Ureter (tissue), 1 donor: ENCODE measurements around the gene C5orf15. TPM values are rescaled to one million over a fixed set of nuclear protein-coding genes. Genes with fewer than 3 reads are reported as not detected.
"Not testable (repeated sequence)": the region's sequence is repeated elsewhere in the genome, so short reads cannot be mapped to it uniquely, and the experiment has no call there.

Source experiments
- DNase-seq: peaks from one replicate; pipeline ENCODE4 v3.0.0-alpha.2; 2020; ENCODE audit warnings: low spot score
- total RNA-seq: library from RNA; stranded (reverse); gene quantifications from one replicate; pipeline ENCODE4 v1.2.4, GENCODE V29; 2023
- donor health status: DM: yes; HTN: yes; CAD: no.

The C5orf15 gene
- total RNA-seq, 1 donor from 2014 or later: 28.0 TPM

DNA sequence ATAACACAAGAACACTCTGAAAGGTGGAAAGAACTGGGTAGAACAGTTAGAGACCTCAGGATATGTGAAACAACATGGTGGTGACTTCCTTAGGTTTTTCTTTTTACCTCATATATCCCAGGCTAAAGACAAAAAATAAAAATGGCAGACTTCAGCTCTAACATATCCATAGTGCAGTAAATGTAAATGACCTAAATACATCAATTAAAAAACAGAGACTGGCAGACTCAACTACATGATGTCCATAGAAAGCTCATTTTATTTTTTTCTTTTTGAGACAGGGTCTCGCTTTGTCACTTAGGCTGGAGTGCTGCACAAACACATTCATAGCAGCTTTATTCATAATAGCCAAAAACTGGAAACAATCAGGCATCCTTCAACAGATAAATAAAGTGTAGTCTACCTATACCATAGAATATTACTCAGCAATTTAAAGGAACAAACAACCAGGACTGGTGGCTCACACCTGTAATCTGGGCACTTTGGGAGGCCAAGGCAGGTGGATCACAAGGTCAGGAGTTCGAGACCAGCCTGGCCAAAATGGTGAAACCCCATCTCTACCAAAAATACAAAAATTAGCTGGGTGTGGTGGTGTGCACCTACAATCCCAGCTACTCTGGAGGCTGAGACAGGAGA is 4.8 kb downstream of the C5orf15 start:
- no peak for DNase-seq

DNA sequence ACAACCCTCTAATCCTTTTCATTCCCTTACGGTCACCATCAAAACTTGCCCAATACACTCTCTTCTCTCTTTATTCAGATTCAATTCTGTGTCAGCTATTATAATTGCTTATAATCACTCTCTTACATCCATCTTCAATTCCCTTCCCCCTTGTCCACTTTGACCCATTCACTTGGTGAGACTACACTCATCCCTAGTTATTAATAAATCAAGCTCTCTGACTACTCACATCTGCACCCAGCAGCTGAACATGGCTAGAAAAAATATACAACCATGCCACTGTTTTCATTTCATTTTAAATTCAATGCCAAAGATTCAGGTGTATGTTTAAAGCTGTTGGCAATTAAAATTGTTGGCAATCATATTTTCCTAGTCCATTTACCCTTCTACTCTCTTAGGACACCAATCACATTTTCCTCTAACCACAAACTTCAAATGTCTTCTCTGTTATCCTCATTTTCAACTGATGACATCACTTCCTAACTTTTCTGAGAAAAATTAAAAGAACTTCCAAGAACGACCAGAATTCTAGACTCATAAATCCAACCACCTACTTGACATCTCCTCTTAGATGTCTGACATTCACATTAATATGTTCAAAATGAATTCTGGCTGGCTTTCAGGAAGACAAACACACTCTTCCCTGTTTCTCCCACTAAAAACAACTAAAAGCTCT is 5.5 kb downstream of the C5orf15 start:
- no peak for DNase-seq

DNA sequence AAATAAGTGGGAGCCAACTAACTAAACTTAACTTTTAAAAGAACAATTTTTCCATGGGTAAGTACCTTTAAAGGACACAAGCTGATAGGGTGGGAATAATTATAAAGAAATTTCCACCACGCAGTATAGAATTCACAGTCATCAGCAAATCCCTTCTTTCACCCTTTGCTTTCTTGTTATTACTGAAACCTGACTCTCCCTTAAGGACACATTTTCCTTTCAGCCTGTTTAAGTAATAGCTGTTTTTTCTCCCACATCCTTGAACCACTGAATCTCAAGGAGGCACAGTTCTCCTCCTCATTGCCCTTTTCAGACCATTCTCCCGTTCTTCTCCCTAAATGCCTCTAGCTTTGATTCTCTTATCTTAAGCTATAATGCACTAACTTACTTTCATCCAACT is 6.3 kb downstream of the C5orf15 start:
- DNase-seq: no peak

DNA sequence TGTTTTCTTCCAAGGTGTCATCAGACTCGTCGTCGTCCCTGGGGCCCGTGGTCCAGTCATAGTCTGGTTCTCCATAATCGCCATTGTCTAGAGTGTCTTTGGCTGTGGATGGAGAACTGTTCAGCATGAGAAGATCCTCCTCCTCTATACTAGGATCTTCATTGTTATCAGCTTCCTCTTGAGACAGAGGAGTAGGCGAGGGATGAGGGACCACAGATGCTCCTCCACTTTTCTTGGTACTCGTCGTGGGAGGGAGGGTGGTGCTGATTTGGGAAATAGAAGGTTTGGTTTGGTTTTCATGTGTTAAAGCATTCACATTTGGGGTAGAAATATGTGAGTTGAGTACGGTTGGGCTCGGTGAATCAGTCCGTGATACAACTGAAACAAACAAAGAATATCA is 8.8 kb downstream of the C5orf15 start:
- no peak for DNase-seq

DNA sequence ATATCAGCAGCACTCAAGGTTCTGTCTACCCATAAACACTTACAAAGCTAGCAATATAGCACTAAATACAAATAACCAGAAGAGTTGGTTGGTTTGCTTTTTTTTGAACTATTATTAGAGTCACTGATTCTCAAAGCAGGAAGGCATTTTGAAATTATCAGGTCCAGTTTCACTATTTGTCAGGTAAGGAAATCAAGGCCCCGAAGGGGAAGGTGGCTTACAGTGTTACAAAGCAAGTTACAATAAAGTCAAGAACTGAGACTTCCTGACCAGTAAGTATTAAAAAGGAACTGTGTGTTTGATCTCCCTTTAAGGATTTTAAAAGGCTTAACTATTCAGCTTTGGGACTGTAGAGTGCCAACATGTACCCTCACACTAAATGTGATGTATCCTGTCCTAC is 10.8 kb downstream of the C5orf15 start:
- DNase-seq: no peak

DNA sequence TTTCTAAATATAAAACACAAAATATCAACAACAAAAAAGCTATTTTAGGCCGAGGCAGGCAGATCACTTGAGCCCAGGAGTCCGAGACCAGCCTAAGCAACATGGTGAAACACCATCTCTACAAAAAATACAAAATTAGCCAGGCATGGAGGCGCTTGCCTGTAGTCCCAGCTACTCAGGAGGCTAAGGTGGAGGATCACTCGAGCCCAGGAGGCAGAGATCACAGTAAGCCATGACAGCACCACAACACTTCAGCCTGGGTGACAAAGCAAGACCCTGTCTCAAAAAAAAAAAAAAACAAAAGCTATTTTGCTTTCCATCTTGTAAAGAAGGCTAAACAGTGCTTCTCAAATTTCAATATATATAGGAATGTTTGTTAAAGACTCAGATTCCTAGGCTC is 11.3 kb downstream of the C5orf15 start:
- DNase-seq: no peak

DNA sequence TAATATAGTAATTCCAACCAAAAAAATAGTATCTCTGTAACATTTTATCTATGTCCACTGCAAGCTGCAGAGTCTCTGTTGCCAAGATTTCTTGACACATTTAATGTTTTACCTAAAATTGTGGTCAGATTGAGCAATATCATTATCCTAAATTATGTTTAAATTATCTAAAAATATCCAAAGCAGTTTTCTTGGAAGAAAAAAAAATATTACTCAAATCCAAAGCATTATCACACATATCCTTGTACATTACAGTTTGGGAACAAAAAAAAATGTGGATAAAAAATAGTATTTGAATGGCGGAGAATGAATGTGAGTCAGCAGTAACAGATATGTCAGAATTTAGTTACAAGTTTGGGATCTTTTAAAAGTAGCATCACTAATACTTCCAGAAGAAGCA is 12.2 kb downstream of the C5orf15 start:
- not testable (repeated sequence) for DNase-seq

DNA sequence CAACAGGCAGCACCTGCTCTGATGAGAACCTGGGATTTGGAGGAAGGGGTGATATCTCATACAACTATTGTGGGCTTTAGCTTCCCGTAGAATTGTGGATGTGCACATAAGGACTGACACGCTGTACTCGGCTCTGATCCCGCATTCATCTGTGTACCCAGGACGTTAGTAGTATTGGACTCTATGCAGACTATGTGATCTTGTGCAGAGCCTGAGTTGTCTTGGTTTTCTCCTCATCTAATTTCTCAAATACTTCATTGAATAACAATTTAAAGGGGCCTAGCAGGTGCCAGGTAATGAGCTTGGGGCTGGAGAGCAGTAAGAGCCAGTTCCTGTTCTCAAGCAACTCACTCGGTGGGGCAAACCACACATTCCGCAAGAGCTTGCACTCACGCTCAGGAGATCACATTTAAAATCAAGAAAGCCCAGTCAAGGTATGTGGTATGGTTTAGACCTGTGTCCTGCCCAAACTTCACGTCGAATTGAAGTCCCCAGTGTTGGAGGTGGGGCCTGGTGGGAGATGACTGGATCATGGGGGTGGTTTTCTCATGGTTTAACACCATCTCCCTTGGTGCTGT is 14.8 kb downstream of the C5orf15 start:
- DNase-seq: no peak

DNA sequence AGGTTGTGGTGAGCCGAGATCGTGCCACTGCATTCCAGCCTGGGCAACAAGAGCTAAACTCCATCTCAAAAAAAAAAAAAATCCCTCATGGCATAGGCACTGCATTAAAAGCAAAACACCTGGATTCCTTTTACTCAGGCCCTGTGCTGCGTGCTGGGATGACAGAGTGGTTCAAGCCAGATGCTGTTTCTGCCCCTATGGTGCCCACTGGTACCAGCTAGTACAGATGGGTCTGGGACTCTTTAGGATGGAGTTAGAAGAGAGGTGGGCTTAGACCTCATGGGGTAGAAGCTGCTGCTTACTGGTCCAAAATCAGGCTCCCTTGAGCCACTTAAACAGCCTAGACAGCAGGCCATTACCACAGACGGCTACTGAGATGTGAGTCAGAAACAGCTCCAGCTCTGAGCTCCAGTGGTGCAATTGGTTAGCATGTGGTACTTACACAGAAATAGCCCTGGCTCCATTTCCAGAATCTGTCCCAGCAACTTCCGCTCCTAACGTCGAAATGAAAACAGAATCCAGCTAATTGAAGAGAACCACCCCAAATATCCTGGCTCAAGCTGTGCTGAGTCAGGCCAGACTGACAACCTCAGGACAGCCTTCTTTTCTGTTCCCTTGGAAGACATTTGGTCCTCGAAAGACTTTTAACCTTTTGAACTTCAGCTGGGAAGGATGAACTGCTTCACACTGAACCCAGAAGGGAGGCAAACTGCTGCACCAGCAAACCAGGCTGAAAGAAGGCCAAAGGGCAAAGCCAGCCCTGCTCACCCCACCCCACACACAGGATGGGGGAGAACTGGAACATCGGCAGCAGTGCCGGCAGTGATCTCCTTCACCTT is 15.5 kb downstream of the C5orf15 start:
- peak; percentile 66 for DNase-seq

DNA sequence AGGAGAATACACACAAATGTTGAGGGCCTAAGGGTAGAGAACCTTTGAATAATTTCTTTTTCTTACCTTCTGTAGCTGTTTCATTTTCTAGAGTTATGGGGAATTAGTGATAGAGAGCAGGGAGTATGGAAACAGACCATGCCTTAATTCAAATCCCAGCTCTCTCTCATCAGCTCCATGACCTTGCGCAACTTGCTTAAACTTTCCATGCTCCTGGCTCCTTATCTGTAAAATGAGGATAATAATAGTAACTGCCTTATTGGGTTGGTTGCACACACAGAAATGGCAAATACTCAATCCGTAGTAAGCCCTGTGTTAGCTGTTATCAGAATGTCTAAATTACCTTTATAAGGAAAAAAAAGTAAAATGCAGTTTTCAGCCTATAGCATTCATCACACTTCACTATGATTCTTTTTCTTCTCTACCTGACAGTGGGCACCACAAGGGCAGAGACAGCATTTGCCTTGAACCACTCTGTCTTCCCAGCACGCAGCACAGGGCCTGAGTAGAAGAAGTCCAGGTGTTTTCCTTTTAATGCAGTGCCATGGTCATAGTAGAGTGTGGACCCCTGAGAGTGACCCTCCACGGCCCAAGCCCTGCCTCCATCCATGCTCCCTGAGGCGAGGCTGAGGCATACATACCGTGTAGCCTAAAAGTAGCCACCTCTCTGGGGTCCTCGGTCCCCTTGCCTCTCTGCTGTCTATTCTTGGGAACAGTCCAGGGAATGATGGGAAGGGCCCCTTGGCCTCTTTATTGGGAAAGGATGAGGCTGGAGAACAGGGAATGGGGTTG is 17.4 kb downstream of the C5orf15 start:
- DNase-seq: no peak

DNA sequence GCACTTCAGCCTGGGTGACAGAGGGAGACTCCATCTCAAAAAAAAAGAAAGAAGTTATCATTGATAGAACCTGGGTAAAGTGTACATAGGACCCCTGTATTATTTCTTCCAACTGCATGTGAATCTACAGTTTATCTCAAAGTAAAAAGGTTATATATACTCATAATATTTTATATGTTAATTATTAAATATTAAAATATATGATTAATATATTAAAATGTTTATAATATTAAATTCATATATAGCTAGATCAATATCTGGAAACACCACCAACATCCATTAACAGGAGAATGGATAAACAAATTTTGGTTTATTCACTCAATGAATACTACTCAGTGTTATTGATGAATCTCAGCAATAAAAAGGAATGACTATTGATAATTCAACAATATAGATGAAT is 19.7 kb downstream of the C5orf15 start:
- no peak for DNase-seq

DNA sequence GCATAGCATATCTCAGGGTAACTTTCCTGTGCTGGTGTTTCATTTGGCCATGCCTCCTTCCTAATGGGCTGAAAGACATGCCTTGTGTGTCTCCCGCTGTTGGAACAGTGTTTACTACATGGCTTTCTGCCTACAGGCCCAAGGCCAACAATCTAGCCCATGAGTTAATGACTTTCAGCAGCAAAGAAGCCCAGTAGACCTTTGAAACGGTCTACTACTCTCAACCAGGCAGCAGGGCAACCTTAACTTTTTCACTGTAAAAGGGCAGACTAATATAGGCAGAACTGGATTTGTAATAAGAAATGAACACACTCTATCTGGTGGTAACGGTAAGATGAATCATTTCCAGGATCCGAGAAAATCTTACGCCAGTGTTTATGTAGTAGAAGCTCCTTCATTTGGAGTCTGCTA is 21.0 kb downstream of the C5orf15 start:
- no peak for DNase-seq

DNA sequence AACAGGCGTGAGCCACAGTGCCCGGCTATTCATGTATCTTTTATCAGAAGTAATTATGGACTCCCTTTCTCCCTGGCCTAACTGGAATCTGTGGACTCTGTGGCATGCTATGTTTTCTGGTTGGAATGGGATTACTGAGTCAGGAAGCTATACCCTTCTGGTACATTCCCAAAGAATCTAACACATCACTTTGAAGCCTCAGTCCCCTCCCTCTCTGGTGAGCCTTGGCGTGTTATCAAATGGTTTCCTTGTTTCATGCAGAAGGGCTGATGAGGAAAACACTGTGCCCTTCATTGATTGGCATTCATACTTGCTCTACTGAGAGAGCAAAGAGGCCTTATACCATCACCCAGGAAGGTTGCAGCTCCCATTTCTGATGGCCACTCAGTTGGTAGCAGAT is 22.9 kb downstream of the C5orf15 start:
- DNase-seq: no peak

DNA sequence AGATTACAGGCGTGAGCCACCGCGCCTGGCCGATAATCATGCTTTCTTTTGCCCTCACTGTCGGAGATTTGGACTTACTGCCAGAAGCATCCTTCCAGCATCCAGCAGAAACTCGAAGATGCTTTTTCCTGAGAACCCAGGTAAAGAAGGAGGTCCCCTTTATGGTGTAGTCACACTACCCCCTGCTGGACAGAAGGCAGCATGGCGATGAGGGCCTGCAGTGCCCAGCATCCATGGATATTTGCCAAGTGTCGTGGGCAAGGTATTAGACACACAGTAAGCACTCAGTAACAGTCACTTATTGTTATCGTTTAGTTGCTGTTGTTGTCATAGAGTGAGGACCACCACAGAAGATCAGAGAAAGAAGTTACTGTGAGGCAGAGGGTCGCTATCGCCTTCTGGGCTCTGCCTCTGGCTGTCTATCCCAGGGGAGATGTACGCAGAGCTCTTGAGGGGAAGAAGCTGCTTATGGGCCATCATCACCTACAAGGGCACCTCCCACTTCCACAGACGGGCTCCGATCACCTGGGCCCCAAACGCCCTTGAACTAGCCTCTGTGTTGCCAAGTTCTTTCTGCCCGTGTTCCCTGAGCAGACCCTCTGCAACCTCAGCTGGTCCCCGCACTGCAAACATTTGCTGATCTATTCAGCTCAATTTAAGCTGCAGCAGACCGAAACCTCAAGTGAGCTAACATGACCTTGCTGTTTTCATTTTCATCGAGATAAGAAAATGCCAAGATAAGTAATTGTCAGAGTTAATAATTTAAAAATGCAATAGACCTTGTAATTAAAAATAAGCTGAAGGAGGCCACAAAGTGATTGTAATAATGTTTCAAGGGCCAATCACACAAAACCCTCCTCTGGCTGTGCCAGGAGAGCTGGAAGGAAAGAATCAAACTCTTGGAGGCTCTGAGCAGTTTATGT is 23.9 kb downstream of the C5orf15 start:
- peak; percentile 58 for DNase-seq

DNA sequence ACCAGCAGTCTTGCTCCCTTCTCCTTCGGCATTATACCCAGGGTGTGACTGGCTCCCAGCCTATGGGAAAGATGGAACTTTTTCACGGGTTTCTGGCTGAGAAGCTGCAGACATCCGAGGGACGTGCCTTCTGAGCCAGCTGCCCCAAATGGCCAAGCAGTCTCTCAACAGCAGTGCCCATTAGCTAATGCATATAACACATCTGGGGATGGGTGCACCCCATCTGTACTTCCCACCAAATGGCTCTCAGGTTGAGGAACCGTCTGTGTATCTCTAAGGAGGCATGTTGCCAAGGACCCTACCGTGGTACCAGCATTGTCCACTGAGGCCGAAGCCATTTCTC is 25.0 kb downstream of the C5orf15 start:
- no peak for DNase-seq

DNA sequence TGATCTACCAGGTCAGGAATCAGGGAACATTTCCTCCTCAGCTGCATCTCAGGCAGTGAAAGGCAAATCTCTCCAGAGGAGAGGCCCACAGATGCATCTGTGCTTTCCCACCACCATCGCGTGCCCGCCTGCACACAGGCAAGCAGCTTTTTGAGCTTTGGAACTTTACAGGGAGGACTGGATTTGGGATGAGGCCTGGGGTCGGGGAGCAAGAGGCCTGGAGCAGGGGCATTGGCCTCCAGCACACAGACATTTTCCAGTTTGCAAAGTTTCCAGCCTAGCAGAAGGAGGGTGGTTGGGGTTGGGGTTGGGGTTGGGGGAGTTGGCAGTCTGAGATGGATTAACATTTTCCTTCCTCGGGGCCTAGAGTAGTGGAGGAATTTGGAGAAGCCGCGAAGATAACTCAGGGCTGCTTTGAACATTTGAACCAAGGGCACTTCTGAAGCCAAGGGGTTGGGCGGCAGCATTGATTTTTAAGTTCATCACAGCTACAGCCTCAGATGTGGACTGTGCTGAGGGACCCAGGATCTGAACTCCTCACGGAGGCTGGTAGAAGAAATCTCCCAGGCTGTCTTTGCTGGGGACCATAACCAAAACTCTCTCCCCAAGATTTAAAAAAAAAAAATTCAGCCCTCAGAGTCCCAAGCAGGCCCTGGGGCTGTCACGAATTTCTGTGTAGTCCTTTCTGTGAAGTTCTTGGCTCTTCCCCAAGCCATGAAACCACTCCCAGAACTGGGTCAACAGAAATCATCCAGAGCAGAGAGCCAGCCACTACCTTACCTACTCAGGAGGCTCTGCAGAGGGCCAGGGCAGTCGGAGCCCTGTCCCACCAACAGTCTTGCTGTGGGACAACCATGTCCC is 25.6 kb downstream of the C5orf15 start:
- DNase-seq: no peak

DNA sequence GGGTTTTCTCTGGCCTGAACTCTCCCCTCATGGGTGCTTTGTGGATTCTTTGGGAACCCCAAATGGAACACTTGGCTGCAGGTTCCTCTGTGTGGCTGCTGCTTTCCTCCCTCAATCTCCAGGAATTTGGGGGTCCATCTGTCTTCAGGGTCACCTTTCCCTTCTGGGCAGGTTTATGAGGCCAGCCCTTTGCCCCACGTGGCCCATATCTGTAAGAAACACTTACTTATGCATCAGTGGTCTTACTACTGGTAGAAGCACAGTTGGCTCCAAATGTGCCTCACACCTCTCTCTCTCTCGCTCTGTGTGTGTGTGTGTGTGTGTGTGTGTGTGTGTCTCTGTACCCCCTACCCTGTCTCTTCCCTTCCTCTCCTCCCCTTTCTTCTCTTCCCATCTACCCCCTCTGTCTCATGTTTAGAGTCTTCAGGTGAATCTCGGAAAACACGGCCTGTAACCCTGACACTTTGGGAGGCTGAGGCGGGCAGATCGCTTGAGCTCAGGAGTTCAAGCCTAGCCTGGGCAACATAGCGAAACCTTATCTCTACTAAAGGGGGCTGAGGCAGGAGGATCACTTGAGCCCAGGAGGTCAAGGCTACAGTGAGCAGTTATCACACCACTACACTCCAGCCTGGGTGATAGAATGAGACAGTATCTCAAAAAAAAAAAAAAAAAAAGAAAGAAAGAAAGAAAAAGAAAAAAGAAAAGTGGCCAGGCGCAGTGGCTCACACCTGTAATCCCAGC is 26.8 kb downstream of the C5orf15 start:
- DNase-seq: no peak

DNA sequence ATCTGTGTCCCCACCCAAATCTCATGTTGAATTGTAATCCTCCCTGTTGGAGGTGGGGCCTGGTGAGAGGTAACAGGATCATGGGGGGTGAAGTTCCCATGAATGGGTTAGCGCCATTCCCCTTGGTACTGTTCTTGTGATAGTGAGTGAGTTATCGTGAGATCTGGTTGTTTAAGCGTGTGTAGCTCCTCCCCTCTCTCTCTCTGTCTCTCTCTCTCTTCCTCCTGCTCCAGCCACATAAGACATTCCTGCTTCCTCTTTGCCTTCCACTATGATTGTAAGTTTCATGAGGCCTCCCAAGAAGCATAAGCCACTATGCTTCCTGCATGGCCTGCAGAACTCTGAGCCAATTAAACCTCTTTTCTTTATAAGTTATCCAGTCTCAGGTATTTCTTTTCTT is 28.8 kb downstream of the C5orf15 start:
- DNase-seq: no peak

DNA sequence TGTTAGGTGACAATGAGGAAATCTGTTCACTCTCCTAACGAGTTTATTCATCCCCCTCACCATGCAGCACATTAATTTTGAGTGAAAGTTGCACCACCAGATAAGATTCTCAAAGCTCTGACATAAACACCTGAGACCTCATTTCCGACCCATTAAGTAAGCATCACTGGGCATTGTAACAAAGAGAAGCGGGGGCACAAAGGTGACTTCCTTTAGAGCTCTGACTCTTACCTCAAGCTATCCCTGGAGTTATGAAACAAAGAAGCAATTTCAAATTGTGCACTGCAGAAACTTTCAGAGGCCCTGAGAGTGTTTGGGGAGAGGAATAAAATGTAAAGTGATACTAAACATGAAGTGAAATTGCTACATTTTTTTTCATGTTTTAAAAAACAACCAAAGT is 29.5 kb downstream of the C5orf15 start:
- no peak for DNase-seq
